ENCODE measurements around the gene SCN10A.

SCN10A gene

GRCh38 chr3:38834110-38834509 lies 18.1 kb upstream of the SCN10A start:
- Histone ChIP-seq H3F3A (ENCODE audit: insufficient read depth) (no peaks in the 10 kb centered on the region), H2AFZ (ENCODE audit: low read depth, low read length, severe bottlenecking) (no peak overlapping the region), H3K9me3 (ENCODE audit: insufficient read depth, low read length) (no peaks in the 10 kb centered on the region), H3K27me3 (ENCODE audit: low read length) (no peaks in the 10 kb centered on the region), H3K36me3 (ENCODE audit: low read length) (no peaks in the 10 kb centered on the region), H3K9me2 (replicated peaks; ENCODE audit: insufficient read depth, low read length) (no peaks in the 10 kb centered on the region), H3K27ac (ENCODE audit: low read depth, low read length) (no peak overlapping the region), H4K20me1 (ENCODE audit: low read depth, low read length) (no peaks in the 10 kb centered on the region), H3K4me3 (ENCODE audit: insufficient read depth, low read length, poor library complexity, severe bottlenecking) (no peak overlapping the region), H3K9ac (ENCODE audit: low read length) (no peak overlapping the region), H3K79me2 (ENCODE audit: insufficient read depth, low read length) (no peaks in the 10 kb centered on the region), H3K4me2 (ENCODE audit: low read depth, low read length, poor library complexity, severe bottlenecking) (no peak overlapping the region)
- no peak for TF ChIP-seq CTCF (IDR thresholded peaks at IDR 0.05; ENCODE audit: insufficient read depth, low read length, poor library complexity, severe bottlenecking)
- no peak for TF ChIP-seq EZH2phosphoT487 (conservative IDR thresholded peaks at IDR 0.05; ENCODE audit: low read length)

- Histone ChIP-seq H3K9ac (ENCODE audit: low read length) (no peak overlapping the region), H3K9me2 (replicated peaks; ENCODE audit: insufficient read depth, low read length) (no peaks in the 10 kb centered on the region), H3K27me3 (ENCODE audit: low read length) (no peaks in the 10 kb centered on the region), H3K9me3 (ENCODE audit: insufficient read depth, low read length) (no peaks in the 10 kb centered on the region), H3K4me3 (ENCODE audit: insufficient read depth, low read length, poor library complexity, severe bottlenecking) (no peak overlapping the region), H3F3A (ENCODE audit: insufficient read depth) (no peaks in the 10 kb centered on the region), H3K79me2 (ENCODE audit: insufficient read depth, low read length) (no peaks in the 10 kb centered on the region), H3K27ac (ENCODE audit: low read depth, low read length) (no peak overlapping the region), H4K20me1 (ENCODE audit: low read depth, low read length) (no peaks in the 10 kb centered on the region), H3K36me3 (ENCODE audit: low read length) (no peaks in the 10 kb centered on the region), H3K4me2 (ENCODE audit: low read depth, low read length, poor library complexity, severe bottlenecking) (no peak overlapping the region), H2AFZ (ENCODE audit: low read depth, low read length, severe bottlenecking) (no peak overlapping the region)
- TF ChIP-seq EZH2phosphoT487 (conservative IDR thresholded peaks at IDR 0.05; ENCODE audit: low read length): no peak
- no peak for TF ChIP-seq CTCF (IDR thresholded peaks at IDR 0.05; ENCODE audit: insufficient read depth, low read length, poor library complexity, severe bottlenecking)
Measured at GRCh38 chr3:38829404-38829803, 13.4 kb upstream of the SCN10A start.

DNA sequence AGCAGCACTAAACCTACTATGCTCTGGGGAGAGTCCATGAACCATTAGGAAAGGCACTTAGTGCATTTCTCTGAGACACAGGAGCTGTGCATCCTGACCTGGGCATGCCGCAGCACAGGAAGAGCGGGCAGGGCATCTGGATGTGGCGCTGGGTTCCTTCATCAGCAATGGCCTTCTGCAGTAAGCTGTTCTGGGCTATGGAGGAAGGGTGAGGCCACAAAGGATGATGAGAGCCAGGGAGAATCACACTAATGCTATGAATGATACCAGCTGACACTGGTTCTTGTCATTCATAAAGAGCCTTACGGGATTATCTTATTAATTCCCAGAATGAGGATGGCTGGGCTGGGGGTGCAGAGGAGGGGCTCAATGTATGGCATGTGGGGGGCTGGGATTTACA lies 12.7 kb upstream of the SCN10A start:
- H3K4me3 ChIP-seq (ENCODE audit: insufficient read depth, low read length, poor library complexity, severe bottlenecking): no peak overlapping the region
- no peaks in the 10 kb centered on the region for H3K36me3 ChIP-seq (ENCODE audit: low read length)
- no peaks in the 10 kb centered on the region for H3K9me2 ChIP-seq (replicated peaks; ENCODE audit: insufficient read depth, low read length)
- no peak overlapping the region for H3K9ac ChIP-seq (ENCODE audit: low read length)
- no peaks in the 10 kb centered on the region for H3K79me2 ChIP-seq (ENCODE audit: insufficient read depth, low read length)
- H3K4me2 ChIP-seq (ENCODE audit: low read depth, low read length, poor library complexity, severe bottlenecking): no peak overlapping the region
- H3K9me3 ChIP-seq (ENCODE audit: insufficient read depth, low read length): no peaks in the 10 kb centered on the region
- no peak overlapping the region for H3K27ac ChIP-seq (ENCODE audit: low read depth, low read length)
- no peaks in the 10 kb centered on the region for H4K20me1 ChIP-seq (ENCODE audit: low read depth, low read length)
- no peaks in the 10 kb centered on the region for H3K27me3 ChIP-seq (ENCODE audit: low read length)
- H2AFZ ChIP-seq (ENCODE audit: low read depth, low read length, severe bottlenecking): no peak overlapping the region
- H3F3A ChIP-seq (ENCODE audit: insufficient read depth): no peaks in the 10 kb centered on the region
- no peak for TF ChIP-seq EZH2phosphoT487 (conservative IDR thresholded peaks at IDR 0.05; ENCODE audit: low read length)
- TF ChIP-seq CTCF (IDR thresholded peaks at IDR 0.05; ENCODE audit: insufficient read depth, low read length, poor library complexity, severe bottlenecking): no peak

GRCh38 chr3:38827791-38828190 lies 11.8 kb upstream of the SCN10A start:
- H4K20me1 ChIP-seq (ENCODE audit: low read depth, low read length): no peaks in the 10 kb centered on the region
- H3F3A ChIP-seq (ENCODE audit: insufficient read depth): no peaks in the 10 kb centered on the region
- no peak overlapping the region for H3K4me3 ChIP-seq (ENCODE audit: insufficient read depth, low read length, poor library complexity, severe bottlenecking)
- no peak for TF ChIP-seq EZH2phosphoT487 (conservative IDR thresholded peaks at IDR 0.05; ENCODE audit: low read length)
- no peak for TF ChIP-seq CTCF (IDR thresholded peaks at IDR 0.05; ENCODE audit: insufficient read depth, low read length, poor library complexity, severe bottlenecking)
- no peak overlapping the region for H3K4me2 ChIP-seq (ENCODE audit: low read depth, low read length, poor library complexity, severe bottlenecking)
- no peaks in the 10 kb centered on the region for H3K36me3 ChIP-seq (ENCODE audit: low read length)
- H3K79me2 ChIP-seq (ENCODE audit: insufficient read depth, low read length): no peaks in the 10 kb centered on the region
- no peaks in the 10 kb centered on the region for H3K27me3 ChIP-seq (ENCODE audit: low read length)
- no peaks in the 10 kb centered on the region for H3K9me2 ChIP-seq (replicated peaks; ENCODE audit: insufficient read depth, low read length)
- no peak overlapping the region for H3K27ac ChIP-seq (ENCODE audit: low read depth, low read length)
- H3K9me3 ChIP-seq (ENCODE audit: insufficient read depth, low read length): no peaks in the 10 kb centered on the region
- H2AFZ ChIP-seq (ENCODE audit: low read depth, low read length, severe bottlenecking): no peak overlapping the region
- H3K9ac ChIP-seq (ENCODE audit: low read length): no peak overlapping the region
